Lung (tissue), 12 donors: Measurements from ENCODE around the gene TSPEAR. TPM values are rescaled to one million over a fixed set of nuclear protein-coding genes. Genes with fewer than 3 reads are reported as not detected.
"Not testable (repeated sequence)": the region's sequence is repeated elsewhere in the genome, so short reads cannot be mapped to it uniquely, and the experiment has no call there.

Experiments
- ATAC-seq: fragments of 200-7000 bp; cut with Tn5 transposase; one replicate; pipeline ENCODE4 v1.9.1; 2020; ENCODE audit warnings: moderate number of reproducible peaks; ENCODE audit not compliant: insufficient read depth, low FRiP score
- DNase-seq, 3 donors: peaks; one replicate each; pipeline ENCODE4 v3.0.0-alpha.2; 2013 to 2017
- H3K27ac ChIP-seq, 2 donors: one replicate each; pipeline ENCODE4 v1.5.1; 2013; ENCODE audit warnings: mild to moderate bottlenecking in 2 of 2, moderate library complexity in 2 of 2, control low read depth in 1 of 2, inconsistent platforms in 1 of 2, low read depth in 1 of 2, low read length in 1 of 2
- H3K27me3 ChIP-seq, 3 donors: one replicate each; pipeline ENCODE4 v1.5.1; 2013; ENCODE audit warnings: low read length in 2 of 3; ENCODE audit not compliant: control insufficient read depth in 3 of 3, insufficient read depth in 3 of 3
- H3K36me3 ChIP-seq, 4 donors: one replicate each; pipeline ENCODE4 v1.5.1; 2013; ENCODE audit warnings: low read length in 4 of 4, mild to moderate bottlenecking in 1 of 4, moderate library complexity in 1 of 4; ENCODE audit not compliant: control insufficient read depth in 4 of 4, insufficient read depth in 4 of 4
- H3K4me1 ChIP-seq, 5 donors: one replicate each; pipeline ENCODE4 v1.5.1; 2013; ENCODE audit warnings: low read length in 5 of 5, mild to moderate bottlenecking in 2 of 5, moderate library complexity in 1 of 5; ENCODE audit not compliant: control insufficient read depth in 5 of 5, insufficient read depth in 5 of 5
- H3K4me3 ChIP-seq: one replicate; pipeline ENCODE4 v1.5.1; 2013; ENCODE audit warnings: mild to moderate bottlenecking, control low read depth, moderate library complexity
- H3K9ac ChIP-seq, 2 donors: one replicate each; pipeline ENCODE4 v1.5.1; 2013; ENCODE audit warnings: low read length in 2 of 2, control low read depth in 1 of 2; ENCODE audit not compliant: insufficient read depth in 1 of 2
- H3K9me3 ChIP-seq, 4 donors: one replicate each; pipeline ENCODE4 v1.5.1; 2013; ENCODE audit warnings: low read length in 3 of 4, mild to moderate bottlenecking in 1 of 4, moderate library complexity in 1 of 4; ENCODE audit not compliant: control insufficient read depth in 4 of 4, insufficient read depth in 3 of 4
- WGBS, 2 donors: extraction: QIAGEN DNeasy Blood & Tissue Kit; methylation state at CpG; one replicate each; pipeline ENCODE4 v1.1.7; 2013; 5-methylcytosine and 5-hydroxymethylcytosine counted together
- polyA plus RNA-seq, 2 donors: library from polyadenylated mRNA; stranded (reverse); fragments of 200-250 nt; gene quantifications; one replicate each; pipeline ENCODE4 v1.2.1, GENCODE V29; 2013
- total RNA-seq, 2 donors: library from RNA; depleted of rRNA in 1 of 2; stranded (reverse); fragments of >200 nt in 1 of 2; gene quantifications; one replicate each; pipeline ENCODE4 v1.2.1, GENCODE V29; 2014 to 2021
- TF ChIP-seq, protein P1 (sequence below): IDR thresholded peaks from 2 replicates; pipeline ENCODE4 v1.5.1; 2012; ENCODE audit warnings: mild to moderate bottlenecking; ENCODE audit errors: control extremely low read depth, extremely low read depth
- donor health status: control.
- donor health status: control.
- donor health status: Bipolar disorder and iron deficiency.
- donor health status: healthy.
- donor health status: DM: yes; HTN: yes; CAD: no.

Gene TSPEAR
- total and polyA plus RNA-seq, 4 donors, result 0.02 to 2.1 (median 0.27) TPM

DNA sequence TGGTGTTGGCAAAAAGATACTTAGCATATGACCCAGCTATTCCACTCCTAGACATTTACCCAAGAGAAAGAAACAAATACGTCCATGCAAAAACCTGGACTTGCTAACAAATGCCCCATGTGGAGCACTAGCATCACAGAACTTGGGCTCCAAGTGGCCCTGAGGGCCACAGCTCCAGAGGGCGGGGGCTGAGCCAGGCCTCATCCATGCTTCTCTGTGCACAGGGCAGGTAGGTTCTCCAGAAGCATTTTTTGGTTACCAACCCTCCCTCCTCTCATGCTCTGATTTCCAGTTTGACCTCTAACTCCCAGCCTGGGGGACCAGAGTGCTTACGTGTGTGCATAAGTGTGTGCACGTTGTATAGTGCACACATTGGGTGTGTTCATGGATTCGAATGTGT lies 46.7 kb downstream of the TSPEAR start:
- ATAC-seq, result no peak

DNA sequence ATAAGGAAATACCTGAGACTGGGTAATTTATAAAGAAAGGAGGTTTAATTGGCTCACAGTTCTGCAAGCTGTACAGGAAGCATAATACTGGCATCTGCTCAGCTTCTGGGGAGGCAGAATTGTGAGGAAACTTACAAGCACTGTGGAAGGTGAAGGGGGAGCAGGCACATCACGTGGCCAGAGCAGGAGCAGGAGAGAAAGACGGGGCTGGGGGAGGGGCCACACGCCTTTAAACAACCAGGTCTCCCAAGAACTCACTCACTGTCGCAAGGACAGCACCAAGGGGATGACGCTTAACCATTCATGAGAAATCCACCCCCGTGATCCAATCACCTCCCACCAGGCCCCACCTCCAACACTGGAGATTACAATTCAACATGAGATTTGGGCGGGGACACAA lies 49.8 kb downstream of the TSPEAR start:
- H3K27ac ChIP-seq, H3K36me3 ChIP-seq, ATAC-seq, H3K4me3 ChIP-seq, H3K9me3 ChIP-seq, H3K9ac ChIP-seq, H3K4me1 ChIP-seq, DNase-seq, H3K27me3 ChIP-seq: not testable (repeated sequence)
- 60 to 66% methylated on average over 7 of the region's 7 CpGs for WGBS, 2 donors

More for the DNA sequence above, 46.7 kb downstream of the TSPEAR start:
- Histone ChIP-seq H3K4me1 (no peaks in the 10 kb centered on the region), H3K36me3 (no peaks in the 10 kb centered on the region), H3K4me3 (no peak overlapping the region), H3K27ac (no peak overlapping the region), H3K27me3 (no peaks in the 10 kb centered on the region), H3K9ac (no peak overlapping the region), H3K9me3 (no peaks in the 10 kb centered on the region)
- no peak for DNase-seq
- WGBS, 2 donors, result 89 to 91% methylated on average over 5 of the region's 5 CpGs
- TF ChIP-seq, protein P1, sequence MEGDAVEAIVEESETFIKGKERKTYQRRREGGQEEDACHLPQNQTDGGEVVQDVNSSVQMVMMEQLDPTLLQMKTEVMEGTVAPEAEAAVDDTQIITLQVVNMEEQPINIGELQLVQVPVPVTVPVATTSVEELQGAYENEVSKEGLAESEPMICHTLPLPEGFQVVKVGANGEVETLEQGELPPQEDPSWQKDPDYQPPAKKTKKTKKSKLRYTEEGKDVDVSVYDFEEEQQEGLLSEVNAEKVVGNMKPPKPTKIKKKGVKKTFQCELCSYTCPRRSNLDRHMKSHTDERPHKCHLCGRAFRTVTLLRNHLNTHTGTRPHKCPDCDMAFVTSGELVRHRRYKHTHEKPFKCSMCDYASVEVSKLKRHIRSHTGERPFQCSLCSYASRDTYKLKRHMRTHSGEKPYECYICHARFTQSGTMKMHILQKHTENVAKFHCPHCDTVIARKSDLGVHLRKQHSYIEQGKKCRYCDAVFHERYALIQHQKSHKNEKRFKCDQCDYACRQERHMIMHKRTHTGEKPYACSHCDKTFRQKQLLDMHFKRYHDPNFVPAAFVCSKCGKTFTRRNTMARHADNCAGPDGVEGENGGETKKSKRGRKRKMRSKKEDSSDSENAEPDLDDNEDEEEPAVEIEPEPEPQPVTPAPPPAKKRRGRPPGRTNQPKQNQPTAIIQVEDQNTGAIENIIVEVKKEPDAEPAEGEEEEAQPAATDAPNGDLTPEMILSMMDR, result no peak

DNA sequence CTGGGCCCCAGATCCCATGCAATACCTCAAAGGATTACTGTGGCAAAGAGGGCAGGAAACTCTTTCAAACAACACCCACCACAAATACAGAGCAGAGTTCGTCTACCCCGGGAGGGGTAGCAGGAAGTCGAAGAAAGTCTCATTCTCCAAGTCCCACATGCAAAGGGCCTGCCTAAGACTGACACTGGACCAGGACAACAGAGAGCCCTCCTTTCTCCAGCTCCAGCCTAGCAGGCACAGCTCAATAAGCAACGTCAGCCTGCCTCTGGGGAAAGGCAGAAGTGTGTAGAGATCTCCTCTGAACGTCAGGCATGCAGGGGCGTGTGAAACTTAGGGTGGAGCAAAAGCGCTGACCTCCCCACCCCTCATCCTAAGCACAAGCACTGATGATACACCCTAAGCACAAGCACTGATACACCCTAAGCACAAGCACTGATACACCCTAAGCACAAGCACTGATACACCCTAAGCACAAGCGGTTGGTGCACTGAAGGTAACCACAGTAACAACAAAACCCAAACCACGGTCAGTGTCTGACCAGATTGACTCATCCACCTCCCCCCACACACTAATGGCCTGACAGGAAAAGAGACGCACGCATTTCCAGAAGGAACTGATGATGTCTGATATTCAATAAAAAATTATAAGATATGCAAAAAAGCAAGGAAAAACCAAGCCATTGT lies 52.3 kb downstream of the TSPEAR start:
- TF ChIP-seq, protein P1, result no peak
- no peak overlapping the region for H3K9ac ChIP-seq
- 47 to 59% methylated on average over 11 of the region's 11 CpGs for WGBS, 2 donors
- H3K36me3 ChIP-seq, result no peaks in the 10 kb centered on the region
- no peaks in the 10 kb centered on the region for H3K27me3 ChIP-seq
- no peak overlapping the region for H3K4me3 ChIP-seq
- H3K9me3 ChIP-seq, result peaks cover 0 to 12% (median 2%) of the 10 kb centered on the region in 4 donors
- ATAC-seq (no peak), DNase-seq (no peak)
- no peak overlapping the region for H3K27ac ChIP-seq
- H3K4me1 ChIP-seq, result peaks cover 0 to 1% (median 0%) of the 10 kb centered on the region in 5 donors

DNA sequence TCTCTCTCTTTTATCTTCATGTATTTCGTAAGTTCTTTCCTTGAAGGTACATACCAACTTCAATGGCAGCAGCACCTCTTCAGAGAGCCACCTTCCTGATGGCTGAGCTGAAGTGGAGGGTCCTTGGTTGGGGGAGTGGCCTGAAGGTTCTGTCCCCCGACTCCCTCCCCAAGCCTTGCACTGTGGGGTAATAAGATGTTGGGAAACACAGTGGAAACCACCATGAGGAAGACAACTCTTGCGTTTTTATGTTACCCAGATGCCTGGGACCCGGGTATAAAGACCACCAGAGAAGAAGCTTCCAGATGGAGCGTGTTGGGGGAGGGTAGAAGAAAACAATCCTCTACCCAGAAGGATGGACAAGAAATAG lies 52.8 kb downstream of the TSPEAR start:
- DNase-seq, result no peak
- Histone ChIP-seq H3K36me3 (no peaks in the 10 kb centered on the region), H3K9ac (no peak overlapping the region), H3K27me3 (no peaks in the 10 kb centered on the region), H3K4me1 (peaks cover 0 to 1% (median 0%) of the 10 kb centered on the region in 5 donors), H3K4me3 (no peak overlapping the region), H3K27ac (no peak overlapping the region), H3K9me3 (peaks cover 0 to 12% (median 2%) of the 10 kb centered on the region in 4 donors)
- 69 to 76% methylated on average over 5 of the region's 5 CpGs for WGBS, 2 donors
- no peak for ATAC-seq
- TF ChIP-seq, protein P1, result no peak
